ENCODE results near the gene PTPN14. TPM values are rescaled to one million over a fixed set of nuclear protein-coding genes. Genes with fewer than 3 reads are reported as not detected.

Gene PTPN14
- total RNA-seq, 2 donors from 2014 or later, result 0.05 TPM; not detected in 1

DNA sequence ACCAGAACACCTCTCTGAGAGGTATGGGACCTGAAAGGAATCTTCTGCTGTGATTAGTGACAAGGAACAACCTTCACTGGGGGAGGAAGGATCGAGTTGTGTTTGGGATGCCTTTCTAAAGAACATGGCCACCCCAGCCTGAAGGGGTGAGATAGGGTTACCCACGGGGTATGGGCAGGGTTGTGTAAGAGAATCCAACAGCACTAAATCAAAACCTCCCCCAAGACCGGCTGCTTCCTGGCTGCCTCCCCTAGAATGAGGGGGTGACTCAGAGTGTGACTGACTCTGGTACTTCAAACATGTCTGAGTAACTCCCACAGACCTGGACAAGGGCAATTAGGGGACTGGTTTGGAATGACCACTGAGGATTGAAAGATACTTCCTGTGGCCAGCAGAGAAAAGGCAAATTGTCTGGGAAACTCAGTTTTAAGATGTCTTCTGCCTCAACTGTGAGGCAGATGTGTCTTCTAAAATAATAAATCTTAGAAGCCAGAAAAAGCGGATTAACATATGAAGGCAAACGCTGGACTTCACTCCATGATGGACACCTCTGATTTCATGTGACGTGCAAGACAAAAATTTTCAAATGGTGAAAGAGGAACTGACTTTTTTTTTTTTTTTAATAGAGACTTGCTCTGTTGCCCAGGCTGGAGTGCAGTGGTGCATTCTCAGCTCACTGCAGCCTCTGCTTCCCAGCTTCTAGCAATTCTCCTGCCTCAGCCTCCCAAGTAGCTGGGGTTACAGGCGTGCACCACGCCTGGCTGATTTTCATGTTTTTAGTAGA lies 6.7 kb upstream of the PTPN14 start:
- Mint-ChIP-seq H3K4me3 (no peak overlapping the region), H3K4me1 (no peaks in the 10 kb centered on the region), H3K36me3 (ENCODE audit: low read depth) (no peaks in the 10 kb centered on the region), H3K27me3 (peaks cover 56% of the 10 kb centered on the region), H3K27ac (no peak overlapping the region)
- ATAC-seq (no peak), DNase-seq (no peak)
- H3K9me3 ChIP-seq (ENCODE audit: control insufficient read depth, low read length, poor library complexity, severe bottlenecking), result no peaks in the 10 kb centered on the region

DNA sequence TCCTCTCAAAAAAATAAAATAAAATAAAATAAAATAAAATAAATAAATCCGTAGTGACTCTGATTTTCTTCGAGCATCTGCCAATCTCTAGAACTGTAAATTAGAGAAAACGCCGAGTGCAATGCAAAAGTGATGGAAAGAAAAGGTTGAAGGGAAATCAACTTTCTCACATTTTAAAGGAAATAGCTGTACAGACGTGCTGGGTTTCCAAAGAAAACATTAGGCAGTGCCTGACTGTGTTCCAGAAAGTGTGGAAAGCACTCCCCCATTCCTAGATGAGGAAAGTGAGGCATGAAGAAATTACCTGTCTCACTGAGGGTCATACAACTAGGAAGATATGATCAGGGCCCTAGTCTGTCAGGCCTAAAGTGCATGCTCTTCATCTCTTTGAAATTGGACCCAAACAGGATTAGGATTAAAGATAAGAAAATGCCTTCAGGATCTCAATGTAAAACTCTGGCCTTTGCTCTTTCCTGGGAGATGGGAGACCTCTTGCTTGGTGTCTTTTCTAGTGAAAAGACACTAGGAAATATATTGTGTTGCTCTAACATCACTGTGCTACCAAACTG lies 1.8 kb upstream of the PTPN14 start:
- Mint-ChIP-seq H3K36me3 (ENCODE audit: low read depth) (no peaks in the 10 kb centered on the region), H3K27ac (no peak overlapping the region), H3K4me3 (no peak overlapping the region), H3K27me3 (peaks cover 71% of the 10 kb centered on the region), H3K4me1 (no peaks in the 10 kb centered on the region)
- no peaks in the 10 kb centered on the region for H3K9me3 ChIP-seq (ENCODE audit: control insufficient read depth, low read length, poor library complexity, severe bottlenecking)
- DNase-seq (no peak), ATAC-seq (no peak)

DNA sequence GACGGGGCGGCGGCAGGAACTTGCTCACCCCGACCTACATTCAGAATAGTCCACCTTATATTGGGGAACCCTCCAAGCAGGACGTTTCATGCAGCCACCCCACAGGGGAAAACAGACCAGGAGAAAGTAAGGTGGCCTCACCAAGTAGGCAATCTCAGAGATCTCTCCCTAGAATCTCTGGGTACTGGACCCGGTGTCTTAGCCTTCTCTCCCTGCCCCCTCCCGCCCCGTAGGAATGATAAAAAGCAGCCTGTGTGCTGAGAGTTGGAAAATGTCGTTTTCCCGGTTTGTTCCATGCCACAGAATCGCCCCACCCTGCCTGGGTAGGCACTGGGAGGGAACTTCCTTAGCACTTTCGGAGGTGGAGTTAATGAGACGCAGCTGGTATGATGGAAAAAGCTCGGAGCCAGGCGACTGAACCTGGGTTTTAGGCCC lies 789 bp upstream of the PTPN14 start:
- Mint-ChIP-seq H3K36me3 (ENCODE audit: low read depth) (no peaks in the 10 kb centered on the region), H3K27me3 (peaks cover 76% of the 10 kb centered on the region), H3K4me1 (no peaks in the 10 kb centered on the region), H3K27ac (no peak overlapping the region), H3K4me3 (no peak overlapping the region)
- DNase-seq, result no peak
- no peaks in the 10 kb centered on the region for H3K9me3 ChIP-seq (ENCODE audit: control insufficient read depth, low read length, poor library complexity, severe bottlenecking)
- ATAC-seq, result no peak

DNA sequence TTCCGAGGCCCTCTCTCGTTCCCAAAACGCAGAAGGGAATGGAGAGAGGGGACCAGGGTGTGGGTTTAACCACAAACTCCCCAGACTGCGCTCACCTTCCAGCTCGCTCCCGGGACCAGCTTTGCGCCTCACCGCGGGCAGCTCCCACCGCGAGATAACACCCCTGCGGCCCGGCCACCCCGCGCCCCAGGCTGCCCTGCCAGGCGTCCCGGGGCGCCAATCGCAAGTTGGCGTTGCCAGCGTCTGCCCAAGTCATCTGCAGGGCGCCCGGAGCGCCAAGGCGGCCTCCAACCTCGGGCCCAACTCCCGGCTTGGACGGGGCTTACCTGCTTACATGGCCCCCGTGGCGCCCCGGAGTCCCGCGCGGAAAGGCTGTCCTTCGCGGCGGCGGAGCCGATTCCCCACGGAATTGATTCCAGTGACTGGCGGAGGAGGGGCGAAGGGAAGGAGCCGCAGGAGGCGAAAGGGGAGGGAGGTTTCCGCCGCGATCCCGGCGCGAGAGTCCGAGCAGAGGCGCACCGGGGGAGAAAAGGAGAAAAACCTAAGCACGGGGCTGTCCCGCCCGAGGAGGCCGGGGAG lies 456 bp downstream of the PTPN14 start:
- no peaks in the 10 kb centered on the region for H3K4me1 Mint-ChIP-seq
- DNase-seq (no peak), ATAC-seq (no peak)
- no peaks in the 10 kb centered on the region for H3K36me3 Mint-ChIP-seq (ENCODE audit: low read depth)
- H3K27me3 Mint-ChIP-seq, result peaks cover 82% of the 10 kb centered on the region
- H3K4me3 Mint-ChIP-seq, result peak overlapping the region; percentile 56
- H3K9me3 ChIP-seq (ENCODE audit: control insufficient read depth, low read length, poor library complexity, severe bottlenecking), result no peaks in the 10 kb centered on the region
- no peak overlapping the region for H3K27ac Mint-ChIP-seq

DNA sequence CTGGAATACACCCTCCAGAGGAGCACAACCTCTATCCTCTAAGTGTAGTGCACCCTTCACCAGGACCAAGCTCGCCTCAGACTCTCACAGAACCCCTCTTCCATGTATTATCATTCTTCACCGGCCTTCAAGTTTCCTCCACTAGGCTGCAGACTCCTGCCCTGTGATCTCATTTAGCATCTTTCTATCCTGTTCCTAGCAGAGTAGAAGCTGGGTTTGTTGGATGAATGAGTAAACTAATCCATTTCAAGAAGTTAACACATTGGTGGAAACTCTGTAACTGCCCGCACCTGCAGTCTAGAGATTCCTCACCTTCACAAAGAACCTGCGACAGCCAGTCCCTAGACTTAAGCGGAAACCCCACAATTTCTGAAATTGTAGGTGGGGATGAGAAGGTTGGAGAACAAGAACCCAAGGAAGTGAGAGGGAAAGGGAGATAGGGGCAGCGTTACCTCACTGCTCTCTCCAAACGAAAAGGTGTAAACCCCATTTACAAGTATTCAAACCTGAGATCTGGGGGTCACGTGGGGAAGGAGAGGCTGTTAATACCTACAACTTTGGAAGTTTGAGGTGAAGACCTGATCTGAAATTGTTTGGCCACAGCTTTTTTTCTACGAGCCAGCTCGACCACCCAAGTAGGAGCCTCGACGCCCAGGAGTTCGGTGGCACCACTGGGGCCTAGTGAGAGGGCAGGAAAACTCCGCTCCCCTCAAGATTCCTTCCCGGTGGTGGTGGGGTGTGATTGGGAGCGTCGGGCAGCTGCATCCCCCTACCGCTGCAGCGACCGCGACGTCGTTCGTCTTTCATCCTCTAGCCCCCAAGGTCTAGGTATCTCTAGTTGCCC lies 1.2 kb downstream of the PTPN14 start:
- H3K4me1 Mint-ChIP-seq, result no peaks in the 10 kb centered on the region
- H3K36me3 Mint-ChIP-seq (ENCODE audit: low read depth), result no peaks in the 10 kb centered on the region
- no peak for ATAC-seq
- peaks cover 75% of the 10 kb centered on the region for H3K27me3 Mint-ChIP-seq
- H3K27ac Mint-ChIP-seq, result no peak overlapping the region
- peak overlapping the region; percentile 15 for H3K4me3 Mint-ChIP-seq
- H3K9me3 ChIP-seq (ENCODE audit: control insufficient read depth, low read length, poor library complexity, severe bottlenecking), result no peaks in the 10 kb centered on the region
- no peak for DNase-seq

DNA sequence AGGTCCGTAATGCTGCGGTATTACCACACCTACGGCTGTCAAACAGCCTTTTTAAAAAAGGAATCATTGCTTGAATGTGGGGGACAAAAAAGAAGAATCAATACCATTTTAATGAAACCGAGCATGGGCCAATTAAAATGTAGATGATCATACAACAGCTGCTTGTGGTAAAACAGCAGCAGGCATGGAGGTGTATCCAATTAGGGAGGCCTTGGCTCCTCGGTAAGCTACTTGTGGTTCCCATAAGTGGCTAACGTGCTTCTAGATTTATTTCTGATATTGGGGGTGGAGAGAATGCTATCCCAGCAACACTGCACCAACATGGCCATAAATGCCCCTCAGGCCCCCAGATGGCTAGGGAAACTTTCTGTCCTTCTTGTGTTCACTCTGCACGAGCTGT lies 1.8 kb downstream of the PTPN14 start:
- H3K27ac Mint-ChIP-seq, result no peak overlapping the region
- no peaks in the 10 kb centered on the region for H3K9me3 ChIP-seq (ENCODE audit: control insufficient read depth, low read length, poor library complexity, severe bottlenecking)
- no peaks in the 10 kb centered on the region for H3K4me1 Mint-ChIP-seq
- no peak for DNase-seq
- peaks cover 2% of the 10 kb centered on the region for H3K36me3 Mint-ChIP-seq (ENCODE audit: low read depth)
- H3K4me3 Mint-ChIP-seq, result no peak overlapping the region
- H3K27me3 Mint-ChIP-seq, result peaks cover 70% of the 10 kb centered on the region
- no peak for ATAC-seq

DNA sequence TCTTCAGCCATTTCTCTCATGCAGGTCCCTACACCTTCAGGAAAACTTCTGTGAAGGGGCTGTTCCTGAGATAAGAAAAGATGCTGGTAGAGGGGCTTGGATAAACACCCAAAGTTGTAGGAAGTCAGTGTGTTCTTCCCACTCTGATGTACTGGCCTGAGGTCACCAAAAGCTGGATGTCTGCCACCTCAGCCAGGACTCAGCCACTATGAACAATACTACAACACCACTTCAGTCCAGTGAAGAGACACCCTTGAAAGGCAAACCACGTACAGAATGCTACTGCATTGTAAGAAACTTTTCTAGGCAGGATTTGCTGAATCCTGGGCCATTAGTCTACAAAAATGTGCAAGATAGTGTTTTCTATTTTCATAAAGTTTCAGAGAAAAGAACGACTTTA lies 2.4 kb downstream of the PTPN14 start:
- peaks cover 3% of the 10 kb centered on the region for H3K4me1 Mint-ChIP-seq
- no peak for ATAC-seq
- peaks cover 72% of the 10 kb centered on the region for H3K27me3 Mint-ChIP-seq
- no peaks in the 10 kb centered on the region for H3K9me3 ChIP-seq (ENCODE audit: control insufficient read depth, low read length, poor library complexity, severe bottlenecking)
- no peak overlapping the region for H3K27ac Mint-ChIP-seq
- DNase-seq, result no peak
- H3K4me3 Mint-ChIP-seq, result no peak overlapping the region
- H3K36me3 Mint-ChIP-seq (ENCODE audit: low read depth), result peaks cover 2% of the 10 kb centered on the region

DNA sequence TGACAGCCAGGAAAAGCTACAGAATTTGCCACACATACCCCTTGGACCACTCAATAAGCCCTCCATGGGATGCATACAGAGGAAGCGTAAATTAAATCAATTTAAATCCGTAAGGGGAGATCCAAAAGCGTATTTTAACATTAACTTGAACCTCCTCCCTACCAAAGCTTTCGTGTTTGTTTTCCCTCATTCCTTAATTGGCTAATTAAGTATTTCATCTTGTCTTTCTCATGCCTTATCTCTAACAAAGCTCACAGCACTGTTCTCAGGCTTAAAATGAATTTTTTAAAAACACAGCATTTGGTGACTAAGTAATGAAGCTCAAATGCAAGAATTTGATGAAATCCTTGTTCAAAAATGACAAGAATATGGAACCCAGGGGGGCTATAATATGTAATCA lies 3.1 kb downstream of the PTPN14 start:
- Mint-ChIP-seq H3K27me3 (peaks cover 72% of the 10 kb centered on the region), H3K36me3 (ENCODE audit: low read depth) (peaks cover 2% of the 10 kb centered on the region)
- DNase-seq, result no peak

DNA sequence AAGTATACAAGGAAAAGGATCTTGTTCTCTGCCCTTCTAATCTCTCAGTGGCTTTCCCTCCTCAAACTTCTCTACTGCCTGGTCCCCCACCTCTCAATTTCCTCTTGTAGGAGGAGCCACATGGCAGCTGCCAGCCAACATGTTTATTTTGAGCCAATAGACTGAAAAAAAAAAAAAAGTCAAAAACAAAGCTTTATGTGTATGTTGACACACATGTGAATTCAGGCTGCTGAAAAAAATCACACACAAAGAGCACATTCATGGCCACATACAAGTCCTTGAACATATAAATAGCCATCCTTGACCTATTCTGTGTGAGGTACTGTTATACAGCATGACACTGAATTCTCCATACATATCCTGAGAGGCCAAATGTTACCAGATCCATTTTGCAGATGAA lies 3.7 kb downstream of the PTPN14 start:
- Mint-ChIP-seq H3K4me3 (no peak overlapping the region), H3K27ac (no peak overlapping the region), H3K4me1 (peaks cover 3% of the 10 kb centered on the region), H3K27me3 (peaks cover 74% of the 10 kb centered on the region), H3K36me3 (ENCODE audit: low read depth) (peaks cover 2% of the 10 kb centered on the region)
- DNase-seq (no peak), ATAC-seq (no peak)
- H3K9me3 ChIP-seq (ENCODE audit: control insufficient read depth, low read length, poor library complexity, severe bottlenecking), result no peaks in the 10 kb centered on the region

More for the DNA sequence above, 3.1 kb downstream of the PTPN14 start:
- H3K4me1 Mint-ChIP-seq, result peaks cover 3% of the 10 kb centered on the region
- no peak for ATAC-seq
- H3K9me3 ChIP-seq (ENCODE audit: control insufficient read depth, low read length, poor library complexity, severe bottlenecking), result no peaks in the 10 kb centered on the region
- H3K4me3 Mint-ChIP-seq, result no peak overlapping the region
- no peak overlapping the region for H3K27ac Mint-ChIP-seq

DNA sequence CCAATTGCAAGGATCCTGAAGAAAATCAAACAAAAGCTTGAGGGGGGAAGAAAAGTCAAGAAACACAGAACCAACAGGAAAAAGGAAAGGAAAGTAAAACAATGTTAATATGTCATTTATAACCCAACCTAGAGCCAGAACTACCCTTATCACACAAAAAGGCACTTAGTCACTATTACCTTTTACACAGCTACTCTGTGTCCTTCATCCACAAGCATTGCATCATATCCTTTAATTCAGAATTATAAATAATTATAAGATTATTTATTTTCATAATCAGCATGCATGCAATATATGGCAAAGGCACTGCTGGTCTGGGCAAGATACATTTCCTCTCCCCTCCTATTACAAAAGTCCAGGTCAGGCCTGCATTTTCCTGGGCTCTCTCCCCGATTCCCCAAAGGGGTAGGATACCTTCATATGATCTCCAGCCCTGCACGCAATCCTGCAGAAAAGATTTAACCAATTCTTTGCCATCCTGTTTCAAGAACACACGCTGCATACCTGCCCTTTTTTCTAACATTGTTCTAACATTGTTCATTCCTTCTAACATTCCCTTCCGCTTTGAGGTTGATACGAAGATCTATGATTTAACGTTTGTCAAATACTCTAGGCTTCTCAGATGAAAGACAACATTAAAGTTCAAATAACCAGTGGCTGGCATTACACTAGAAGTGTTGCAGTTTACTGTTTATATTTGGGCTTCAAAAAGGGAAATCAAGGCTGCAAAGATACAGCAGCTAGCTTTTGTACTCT lies 4.3 kb downstream of the PTPN14 start:
- ATAC-seq (no peak), DNase-seq (no peak)
- no peaks in the 10 kb centered on the region for H3K9me3 ChIP-seq (ENCODE audit: control insufficient read depth, low read length, poor library complexity, severe bottlenecking)
- Mint-ChIP-seq H3K4me3 (no peak overlapping the region), H3K27me3 (peaks cover 74% of the 10 kb centered on the region), H3K4me1 (peaks cover 3% of the 10 kb centered on the region), H3K36me3 (ENCODE audit: low read depth) (peaks cover 2% of the 10 kb centered on the region), H3K27ac (no peak overlapping the region)

DNA sequence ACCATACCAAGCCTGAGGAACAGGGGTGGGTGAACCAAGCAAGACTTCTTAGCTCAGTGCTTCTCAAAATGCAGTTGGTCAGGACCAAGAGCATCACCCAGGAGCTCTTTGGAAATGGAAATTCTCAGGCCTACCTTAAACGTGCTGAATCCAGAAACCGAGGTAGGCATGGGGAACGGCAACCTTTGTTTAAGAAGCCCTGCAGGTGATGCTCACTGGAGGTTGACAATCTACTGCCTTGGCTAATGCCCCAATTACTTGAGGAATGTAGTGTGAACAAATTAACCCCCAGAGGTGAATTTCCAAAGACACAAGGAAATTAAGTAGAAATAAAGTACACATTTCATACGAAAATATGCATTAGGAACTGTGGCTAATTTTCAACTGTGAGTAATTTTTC lies 5.3 kb downstream of the PTPN14 start:
- no peak for ATAC-seq
- no peak for DNase-seq

DNA sequence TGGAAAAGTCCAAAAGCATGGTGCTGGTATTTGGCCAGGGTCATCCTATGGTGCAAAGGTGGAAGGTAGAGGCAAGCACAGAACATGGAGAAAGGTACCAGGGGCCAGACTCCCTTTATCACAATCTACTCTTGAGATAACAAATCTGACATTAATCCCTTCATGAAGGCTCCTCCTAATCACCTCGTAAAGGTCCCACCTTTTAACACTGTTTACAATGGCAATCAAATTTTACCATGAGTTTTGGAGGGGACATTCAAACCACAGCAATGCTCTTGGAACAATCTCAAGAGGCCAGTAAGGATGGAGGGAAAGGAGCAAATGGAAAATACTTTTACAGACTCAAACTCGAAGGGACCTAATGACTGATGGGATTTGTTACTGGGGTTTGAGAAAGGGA lies 6.1 kb downstream of the PTPN14 start:
- Mint-ChIP-seq H3K27ac (no peak overlapping the region), H3K4me3 (no peak overlapping the region), H3K27me3 (peaks cover 78% of the 10 kb centered on the region), H3K4me1 (peaks cover 3% of the 10 kb centered on the region), H3K36me3 (ENCODE audit: low read depth) (peaks cover 2% of the 10 kb centered on the region)
- DNase-seq (no peak), ATAC-seq (no peak)
- H3K9me3 ChIP-seq (ENCODE audit: control insufficient read depth, low read length, poor library complexity, severe bottlenecking), result no peaks in the 10 kb centered on the region

More for the DNA sequence above, 5.3 kb downstream of the PTPN14 start:
- no peak overlapping the region for H3K4me3 Mint-ChIP-seq
- H3K9me3 ChIP-seq (ENCODE audit: control insufficient read depth, low read length, poor library complexity, severe bottlenecking), result no peaks in the 10 kb centered on the region
- no peak overlapping the region for H3K27ac Mint-ChIP-seq
- peaks cover 3% of the 10 kb centered on the region for H3K4me1 Mint-ChIP-seq
- H3K27me3 Mint-ChIP-seq, result peaks cover 78% of the 10 kb centered on the region
- H3K36me3 Mint-ChIP-seq (ENCODE audit: low read depth), result peaks cover 2% of the 10 kb centered on the region
